ES-I3 (cell line): ENCODE data around the gene ATG2B.

Experiments
- H3K36me3 ChIP-seq: 2 replicates; pipeline ENCODE4 v1.6.1; 2013; ENCODE audit warnings: mild to moderate bottlenecking, low read length, control low read depth, moderate library complexity; ENCODE audit not compliant: insufficient read depth
- H3K4me1 ChIP-seq: 2 replicates; pipeline ENCODE4 v1.6.1; 2013; ENCODE audit warnings: mild to moderate bottlenecking, control low read depth, low read length; ENCODE audit not compliant: insufficient read depth
- H3K9ac ChIP-seq: 2 replicates; pipeline ENCODE4 v1.6.1; 2013; ENCODE audit warnings: low read depth, mild to moderate bottlenecking, low read length, moderate library complexity
- H3K9me3 ChIP-seq: 2 replicates; pipeline ENCODE4 v1.6.1; 2013; ENCODE audit warnings: mild to moderate bottlenecking, low read length, moderate library complexity; ENCODE audit not compliant: control insufficient read depth, insufficient read depth

The ATG2B gene

GRCh38 chr14:96281486-96281885 is 81.7 kb downstream of the ATG2B start:
- H3K9me3 ChIP-seq: no peaks in the 10 kb centered on the region
- H3K36me3 ChIP-seq: no peaks in the 10 kb centered on the region; the same call in 1 of the 2 replicates
- no peak overlapping the region for H3K9ac ChIP-seq
- H3K4me1 ChIP-seq: peaks cover 2% of the 10 kb centered on the region; the same call in 1 of the 2 replicates

DNA sequence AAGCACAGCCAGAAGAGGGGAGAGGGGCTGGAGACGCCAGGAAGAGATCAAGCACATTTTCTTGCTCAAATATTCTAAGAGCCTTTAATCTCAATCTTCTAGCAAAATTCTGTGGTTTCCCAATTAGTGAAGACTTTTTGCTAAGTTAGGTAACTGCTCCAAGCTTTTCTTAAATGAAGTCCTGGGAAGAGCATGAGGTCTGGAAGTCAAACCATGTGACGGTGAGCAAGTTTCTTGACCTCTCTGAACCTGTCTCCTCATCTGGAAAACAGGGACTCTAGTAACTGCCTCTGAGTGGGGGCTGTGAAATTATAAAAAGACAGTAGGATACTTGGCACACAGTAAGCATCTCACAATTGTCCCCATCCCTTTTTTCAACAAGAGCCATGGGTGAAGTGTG is 83.0 kb downstream of the ATG2B start:
- no peak overlapping the region for H3K9ac ChIP-seq
- peaks cover 2% of the 10 kb centered on the region; the same call in 1 of the 2 replicates for H3K4me1 ChIP-seq
- no peaks in the 10 kb centered on the region for H3K9me3 ChIP-seq
- no peaks in the 10 kb centered on the region for H3K36me3 ChIP-seq

DNA sequence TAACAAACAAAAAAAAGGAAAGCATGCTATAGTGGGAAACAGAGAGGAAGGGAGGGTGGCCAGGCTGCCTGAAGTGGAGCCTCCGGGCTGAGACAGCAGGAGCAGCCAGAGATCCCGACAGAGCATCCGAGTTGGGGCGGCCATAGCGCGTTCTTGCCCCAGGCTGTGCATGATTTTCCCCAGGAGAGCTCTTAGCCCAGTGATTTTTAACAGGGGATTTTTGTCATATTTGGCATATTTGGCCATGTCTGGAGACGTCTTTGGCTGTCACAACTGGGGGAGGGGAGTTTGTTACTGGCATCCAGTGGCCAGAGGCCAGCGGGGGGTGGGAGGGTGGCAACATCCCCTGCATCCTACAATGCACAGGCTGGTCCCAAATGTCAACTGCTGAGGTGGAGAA is 83.6 kb downstream of the ATG2B start:
- Histone ChIP-seq H3K9me3 (no peaks in the 10 kb centered on the region), H3K9ac (no peak overlapping the region), H3K4me1 (peaks cover 2% of the 10 kb centered on the region; the same call in 1 of the 2 replicates), H3K36me3 (no peaks in the 10 kb centered on the region)

DNA sequence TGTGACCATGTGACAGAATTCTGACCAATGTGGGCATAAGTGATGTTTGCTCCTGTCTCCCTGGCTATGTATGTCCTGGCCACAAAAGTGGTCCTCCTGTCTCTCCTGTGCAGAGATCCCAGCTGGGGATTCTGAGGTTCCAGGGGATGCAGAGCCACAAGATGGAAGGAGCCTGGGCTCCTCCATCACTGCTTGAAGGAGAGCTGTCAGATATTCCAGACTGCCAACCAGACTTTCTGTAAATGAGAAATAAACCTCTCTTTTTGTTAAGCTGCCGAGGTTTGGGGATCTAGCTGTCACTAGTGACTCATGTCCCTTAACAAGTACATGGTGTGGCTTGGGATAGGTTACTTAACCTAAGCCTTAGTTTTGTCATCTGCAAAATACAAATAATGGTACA is 85.3 kb downstream of the ATG2B start:
- H3K9me3 ChIP-seq: no peaks in the 10 kb centered on the region
- H3K4me1 ChIP-seq: peaks cover 2% of the 10 kb centered on the region; the same call in 1 of the 2 replicates

GRCh38 chr14:96275177-96276112 is 87.7 kb downstream of the ATG2B start:
- peaks cover 8% of the 10 kb centered on the region; the same call in 1 of the 2 replicates for H3K9me3 ChIP-seq
- no peaks in the 10 kb centered on the region for H3K36me3 ChIP-seq
- peaks cover 2% of the 10 kb centered on the region; the same call in 1 of the 2 replicates for H3K4me1 ChIP-seq
- no peak overlapping the region for H3K9ac ChIP-seq

More for the DNA sequence above, 85.3 kb downstream of the ATG2B start:
- Histone ChIP-seq H3K9ac (no peak overlapping the region), H3K36me3 (no peaks in the 10 kb centered on the region)

DNA sequence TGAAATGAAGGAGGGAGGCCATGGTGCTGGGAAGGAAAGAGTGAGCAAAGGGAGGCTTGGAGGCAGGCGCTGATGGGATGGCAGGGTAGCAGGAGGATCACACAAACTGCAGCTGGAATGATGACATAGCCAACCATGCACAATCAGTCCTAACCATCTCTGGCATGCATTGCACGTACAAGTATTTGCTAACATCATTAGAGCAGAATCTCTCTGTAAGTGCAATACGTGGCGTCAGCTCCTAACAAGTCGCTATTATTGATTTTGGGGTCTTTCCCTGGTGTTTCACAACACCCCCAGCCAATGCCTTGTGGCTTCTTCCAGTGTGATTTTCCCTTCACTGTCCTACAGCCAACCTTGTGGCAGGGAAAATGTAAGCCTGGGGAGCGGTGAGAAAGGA is 88.6 kb downstream of the ATG2B start:
- H3K9me3 ChIP-seq: peaks cover 8% of the 10 kb centered on the region; the same call in 1 of the 2 replicates
- no peak overlapping the region for H3K9ac ChIP-seq
- H3K36me3 ChIP-seq: no peaks in the 10 kb centered on the region
- peaks cover 2% of the 10 kb centered on the region; the same call in 1 of the 2 replicates for H3K4me1 ChIP-seq

- Histone ChIP-seq H3K9ac (no peak overlapping the region), H3K9me3 (peaks cover 8% of the 10 kb centered on the region; the same call in 1 of the 2 replicates), H3K4me1 (peaks cover 2% of the 10 kb centered on the region; the same call in 1 of the 2 replicates), H3K36me3 (no peaks in the 10 kb centered on the region)
Measured at GRCh38 chr14:96274122-96274521, 89.0 kb downstream of the ATG2B start.

- H3K36me3 ChIP-seq: no peaks in the 10 kb centered on the region
- H3K9me3 ChIP-seq: peaks cover 8% of the 10 kb centered on the region; the same call in 1 of the 2 replicates
- peaks cover 2% of the 10 kb centered on the region; the same call in 1 of the 2 replicates for H3K4me1 ChIP-seq
- H3K9ac ChIP-seq: no peak overlapping the region
Measured at GRCh38 chr14:96273629-96274028, 89.5 kb downstream of the ATG2B start.

DNA sequence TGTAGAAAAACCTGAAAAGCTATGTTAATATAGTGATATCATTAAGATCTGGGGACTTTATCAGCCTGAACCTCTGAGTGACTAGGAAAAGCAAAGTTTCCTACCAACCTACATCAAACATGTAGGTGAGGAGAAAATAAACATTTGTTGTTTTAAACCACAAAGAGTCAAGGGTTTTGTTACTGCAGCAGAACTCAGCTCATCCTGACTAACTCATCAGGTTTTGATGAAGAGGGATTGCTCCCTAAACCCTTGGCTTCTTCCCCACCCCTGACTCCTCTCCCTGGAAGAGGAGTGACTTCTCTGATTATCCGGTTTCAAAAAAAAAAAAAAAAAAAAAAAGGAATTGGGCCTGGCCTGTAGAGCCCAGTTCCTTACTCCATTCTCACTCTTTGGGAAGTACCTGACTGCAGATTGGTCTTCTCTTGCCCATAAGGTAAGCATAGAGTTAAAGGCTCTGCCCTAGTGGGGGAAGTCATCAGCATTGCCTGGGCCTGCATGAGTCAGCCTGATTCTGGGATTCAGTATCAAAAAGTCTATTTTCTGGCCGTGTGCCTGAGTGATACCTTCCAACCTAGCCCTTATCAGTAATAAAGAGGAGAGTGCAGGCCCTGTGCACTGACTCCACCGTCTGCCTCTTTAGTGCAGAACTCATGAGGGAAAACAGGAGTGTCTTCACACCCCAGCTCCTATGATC is 90.2 kb downstream of the ATG2B start:
- peaks cover 8% of the 10 kb centered on the region; the same call in 1 of the 2 replicates for H3K9me3 ChIP-seq
- H3K4me1 ChIP-seq: peaks cover 2% of the 10 kb centered on the region; the same call in 1 of the 2 replicates
- no peaks in the 10 kb centered on the region for H3K36me3 ChIP-seq
- no peak overlapping the region for H3K9ac ChIP-seq

- no peak overlapping the region for H3K9ac ChIP-seq
- no peaks in the 10 kb centered on the region; the same call in 1 of the 2 replicates for H3K4me1 ChIP-seq
- H3K9me3 ChIP-seq: peaks cover 8% of the 10 kb centered on the region; the same call in 1 of the 2 replicates
- H3K36me3 ChIP-seq: no peaks in the 10 kb centered on the region
Measured at GRCh38 chr14:96271421-96271762, 91.7 kb downstream of the ATG2B start.

DNA sequence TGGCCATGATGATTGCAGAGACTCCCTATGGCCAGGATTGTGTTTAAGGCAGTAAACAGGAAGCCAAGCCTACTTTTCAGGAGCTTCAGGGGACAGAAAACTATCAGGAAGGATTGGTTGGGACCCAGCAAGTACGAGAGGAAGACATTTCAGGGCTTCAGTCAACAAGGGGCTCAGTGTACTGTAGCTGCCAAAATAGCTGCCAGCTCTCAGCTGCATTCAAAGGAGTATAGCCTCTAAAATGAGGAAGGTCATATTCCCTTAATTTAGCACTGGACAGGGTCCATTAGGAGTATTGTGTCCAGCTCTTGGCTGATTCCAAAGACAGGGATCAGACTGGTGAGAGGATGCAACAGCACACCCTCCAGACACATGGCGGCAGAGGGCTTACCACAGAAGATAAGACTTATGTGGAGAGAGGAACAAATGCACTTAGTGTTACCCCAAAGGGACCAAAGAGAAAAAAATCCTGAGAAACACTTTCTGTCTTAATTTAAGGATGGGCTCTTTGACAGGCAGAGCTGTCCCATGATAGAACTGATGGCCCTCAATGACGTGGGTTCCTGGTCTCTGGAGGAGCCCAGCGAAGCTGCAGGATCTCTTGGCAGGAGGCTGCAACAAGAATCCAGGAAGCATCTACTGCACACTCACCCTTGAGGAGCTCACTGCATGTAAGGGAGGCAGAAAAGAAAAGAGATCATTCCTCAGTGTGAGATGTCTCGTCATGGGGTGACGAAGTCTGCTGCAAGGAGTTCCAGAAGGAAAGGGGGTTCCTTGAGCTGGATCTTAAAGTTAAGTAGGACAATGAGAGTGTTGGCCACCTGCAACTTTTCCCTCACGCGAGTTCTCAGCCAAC is 92.3 kb downstream of the ATG2B start:
- no peak overlapping the region for H3K9ac ChIP-seq
- no peaks in the 10 kb centered on the region; the same call in 1 of the 2 replicates for H3K4me1 ChIP-seq
- no peaks in the 10 kb centered on the region for H3K36me3 ChIP-seq
- peaks cover 8% of the 10 kb centered on the region; the same call in 1 of the 2 replicates for H3K9me3 ChIP-seq

- H3K9ac ChIP-seq: no peak overlapping the region
- H3K4me1 ChIP-seq: no peaks in the 10 kb centered on the region; the same call in 1 of the 2 replicates
- H3K9me3 ChIP-seq: peaks cover 8% of the 10 kb centered on the region; the same call in 1 of the 2 replicates
- H3K36me3 ChIP-seq: no peaks in the 10 kb centered on the region
Measured at GRCh38 chr14:96269359-96269710, 93.8 kb downstream of the ATG2B start.

GRCh38 chr14:96268431-96269358 is 94.4 kb downstream of the ATG2B start:
- H3K4me1 ChIP-seq: no peaks in the 10 kb centered on the region; the same call in 1 of the 2 replicates
- no peaks in the 10 kb centered on the region for H3K36me3 ChIP-seq
- peaks cover 8% of the 10 kb centered on the region; the same call in 1 of the 2 replicates for H3K9me3 ChIP-seq
- no peak overlapping the region for H3K9ac ChIP-seq
